ENCODE results near the gene MAP2K7.

- TF ChIP-seq CTCF (IDR thresholded peaks at IDR 0.05) (no peak), POLR2A (IDR thresholded peaks at IDR 0.05) (no peak)
Observed at GRCh38 chr19:7924241-7924640, 20.6 kb downstream of the MAP2K7 start.
